Activated CD4-positive, alpha-beta T cell treated with anti-CD3 and anti-CD28 coated beads for 24 hours (primary cell): ENCODE results near the gene CDK4.

ENCODE experiments used
- DNase-seq, 2 donors: peaks; one replicate each; pipeline ENCODE4 v3.0.0-alpha.2; 2020; ENCODE audit warnings: low read depth in 2 of 2

The CDK4 gene

GRCh38 chr12:57739914-57740538, 12.1 kb downstream of the CDK4 start:
- DNase-seq = no peak

- no peak for DNase-seq
These were observed 12.7 kb downstream of the CDK4 start for GRCh38 chr12:57739387-57739786.

- DNase-seq = no peak
These were observed 13.4 kb downstream of the CDK4 start, which contains the start of gene AGAP2 for GRCh38 chr12:57738661-57739237. TSS of gene AGAP2 (minus strand) at chr12:57738742. CDS start at chr12:57738246, 496 bp downstream.

- DNase-seq = no peak
These were observed 14.3 kb downstream of the CDK4 start for GRCh38 chr12:57737467-57738460.

GRCh38 chr12:57736741-57737466, 15.2 kb downstream of the CDK4 start:
- DNase-seq = no peak

GRCh38 chr12:57735952-57736740, 16.0 kb downstream of the CDK4 start:
- no peak for DNase-seq

- DNase-seq = no peak
These were observed 16.8 kb downstream of the CDK4 start for GRCh38 chr12:57735198-57735855.

- DNase-seq = no peak
These were observed 17.5 kb downstream of the CDK4 start for GRCh38 chr12:57734591-57734990.

GRCh38 chr12:57733928-57734327, 18.2 kb downstream of the CDK4 start:
- DNase-seq = no peak

GRCh38 chr12:57732726-57733593, 19.1 kb downstream of the CDK4 start:
- DNase-seq = no peak

- DNase-seq = no peak
These were observed 19.8 kb downstream of the CDK4 start for GRCh38 chr12:57732270-57732669.

GRCh38 chr12:57731411-57732080, 20.6 kb downstream of the CDK4 start:
- DNase-seq = no peak

- no peak for DNase-seq
These were observed 21.6 kb downstream of the CDK4 start for GRCh38 chr12:57730336-57731067.

GRCh38 chr12:57729321-57729844, 22.7 kb downstream of the CDK4 start:
- DNase-seq = no peak

- DNase-seq = no peak
These were observed 24.2 kb downstream of the CDK4 start for GRCh38 chr12:57727758-57728395.

- DNase-seq = no peak
These were observed 25.0 kb downstream of the CDK4 start for GRCh38 chr12:57726884-57727757.
